Germinal center (tissue), 1 donor: ENCODE data around the gene TENM4.
A peak's percentile ranks its signal among the peaks of the same experiment; 100 is the strongest.

Experiments used
- DNase-seq: peaks from one replicate; pipeline ENCODE4 v3.0.0; 2012; ENCODE audit warnings: mixed read lengths, low spot score

Gene TENM4

GRCh38 chr11:79447038-79447786 lies 6.4 kb upstream of the TENM4 start:
- DNase-seq, result no peak

DNA sequence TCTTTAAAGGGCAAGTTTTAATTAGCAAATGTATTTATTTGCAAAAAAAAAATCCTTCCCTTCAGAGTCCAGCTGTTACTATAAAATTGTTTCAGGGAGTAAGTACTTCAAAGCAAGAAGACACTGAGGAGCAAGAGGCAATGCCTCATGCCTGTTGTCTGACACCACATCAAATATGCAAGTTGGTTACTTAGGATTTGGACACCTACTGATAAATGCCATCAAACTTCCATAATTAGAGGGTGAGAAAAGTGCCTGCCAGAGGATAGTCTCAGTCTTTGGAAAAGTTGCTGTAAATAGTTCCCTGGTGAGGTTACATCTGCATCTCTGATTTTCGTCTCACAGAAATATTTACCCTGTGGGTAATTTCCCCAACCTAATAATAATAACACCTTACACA lies 4.1 kb upstream of the TENM4 start:
- no peak for DNase-seq

GRCh38 chr11:79441461-79441875 lies 638 bp upstream of the TENM4 start:
- peak; percentile 21 for DNase-seq

DNA sequence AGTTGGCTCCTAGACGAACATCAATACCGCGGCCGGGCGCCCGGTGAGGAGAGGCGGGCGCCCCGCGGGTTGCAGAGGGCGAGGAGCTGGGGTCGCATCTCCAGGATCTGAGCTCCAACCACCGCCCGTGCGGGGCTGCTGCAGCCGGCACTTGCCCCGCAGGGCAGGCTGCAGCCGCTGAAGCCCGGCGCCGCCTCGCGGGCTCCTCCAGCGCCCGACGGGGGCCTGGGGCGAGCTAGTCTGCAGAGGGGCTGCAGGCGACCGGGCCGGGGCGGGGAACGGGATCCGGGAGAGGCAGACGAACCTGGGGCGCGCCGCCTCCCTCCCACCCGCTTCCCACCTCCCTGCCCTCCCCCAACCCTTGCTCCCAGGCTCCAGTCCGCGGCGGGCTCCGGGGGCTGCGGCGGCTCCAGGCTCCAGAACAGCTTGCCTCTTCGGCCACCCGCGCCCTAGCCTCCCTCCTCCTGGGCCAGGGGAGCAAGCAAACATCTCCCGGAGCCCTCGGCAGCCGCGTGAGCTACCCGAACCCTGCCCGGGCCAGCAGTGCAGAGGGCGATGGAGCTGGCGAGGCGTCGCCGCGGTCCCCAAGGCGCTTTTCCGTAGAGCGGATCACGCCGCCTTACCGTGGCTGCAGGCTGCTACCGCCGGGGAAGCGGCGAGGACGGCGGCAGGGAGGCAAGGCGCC lies 802 bp downstream of the TENM4 start:
- peak; percentile 15 for DNase-seq

GRCh38 chr11:79439410-79439885 lies 1.4 kb downstream of the TENM4 start:
- no peak for DNase-seq

DNA sequence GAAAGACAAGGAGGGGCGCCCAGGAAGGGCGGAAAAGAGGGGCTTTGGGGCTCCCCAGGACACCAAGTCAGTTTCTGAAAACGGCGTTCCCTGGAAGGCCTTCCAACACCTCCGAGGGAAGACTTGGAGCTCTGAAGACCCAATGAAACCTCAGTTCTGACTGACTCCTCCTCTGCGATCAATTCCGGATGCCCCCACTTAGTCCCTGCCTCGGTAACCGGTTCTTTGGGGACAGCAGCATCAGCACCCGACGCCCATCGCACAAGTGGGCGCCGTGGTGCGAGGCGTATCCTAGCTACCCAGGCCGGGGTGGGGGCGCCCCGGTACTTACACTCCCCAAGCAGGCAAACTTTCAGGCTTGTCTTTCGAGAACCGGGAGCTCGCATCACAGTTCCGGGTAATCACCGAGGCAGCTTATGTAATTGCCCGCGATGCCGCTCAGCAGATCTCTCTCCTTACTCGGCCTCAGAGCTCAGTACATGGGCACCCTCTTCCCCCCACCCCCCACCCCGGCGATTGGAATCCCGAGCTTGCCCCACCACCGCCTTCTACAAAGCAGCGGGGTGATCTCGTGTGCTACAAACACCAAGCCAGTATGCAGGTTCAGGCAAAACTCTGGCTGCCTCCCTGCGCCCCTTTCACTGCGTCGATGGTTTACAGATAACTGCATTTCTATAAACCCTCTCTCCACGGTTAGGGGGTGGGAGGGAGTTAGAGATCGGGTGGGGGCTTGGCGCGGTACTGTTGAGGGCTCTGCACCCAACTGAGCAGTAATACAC lies 2.0 kb downstream of the TENM4 start:
- DNase-seq, result peak; percentile 30

DNA sequence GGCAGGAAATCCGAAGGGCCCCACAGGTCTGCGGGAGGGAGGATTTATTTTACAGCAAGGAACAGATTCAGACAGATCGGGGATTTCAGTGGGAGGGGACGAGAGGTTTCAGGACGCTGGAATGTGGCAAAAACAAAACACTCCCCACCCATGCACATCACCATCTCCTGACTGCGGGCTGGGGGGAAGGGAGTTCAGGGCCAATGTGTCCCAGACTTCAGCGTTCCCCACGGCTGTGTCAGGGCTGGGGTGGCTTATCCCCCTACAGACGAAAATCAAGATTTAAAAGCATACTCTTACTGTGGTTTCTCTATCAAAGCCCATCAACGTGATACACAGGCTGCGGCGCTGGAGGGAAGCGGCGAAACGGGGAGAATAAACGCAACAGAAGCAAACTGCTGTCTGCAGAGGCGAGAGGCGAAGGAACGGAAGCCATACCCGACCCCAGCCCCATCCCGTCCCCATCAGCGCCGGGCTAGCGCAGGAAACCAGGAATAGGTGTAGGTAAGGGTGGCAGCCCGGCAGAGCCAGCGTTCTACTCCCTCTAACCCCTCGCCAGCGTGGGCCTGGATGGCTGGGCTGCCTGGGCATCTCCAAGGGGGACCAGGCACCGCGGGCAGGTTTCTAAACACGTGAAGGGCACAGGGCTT lies 2.7 kb downstream of the TENM4 start:
- no peak for DNase-seq

GRCh38 chr11:79437278-79437980 lies 3.4 kb downstream of the TENM4 start:
- peak; percentile 16 for DNase-seq

DNA sequence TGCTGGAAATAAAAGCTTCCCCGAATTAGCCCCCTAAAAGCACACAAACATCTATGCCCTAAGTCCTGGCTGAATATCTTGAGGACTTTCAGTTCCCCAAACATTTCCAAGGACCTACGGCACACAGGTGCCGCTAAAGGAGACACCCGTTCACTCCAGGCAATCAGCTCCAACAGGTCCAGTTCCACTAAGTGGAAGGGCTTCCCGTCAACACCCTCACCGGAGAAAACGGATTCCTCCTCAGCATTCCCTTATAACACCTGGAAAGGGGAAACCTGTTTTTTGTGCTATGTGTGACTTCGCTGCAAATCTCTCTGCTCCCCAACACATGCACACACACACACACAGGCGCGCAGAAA lies 3.9 kb downstream of the TENM4 start:
- DNase-seq, result peak; percentile 15

GRCh38 chr11:79434283-79434682 lies 6.5 kb downstream of the TENM4 start:
- no peak for DNase-seq

DNA sequence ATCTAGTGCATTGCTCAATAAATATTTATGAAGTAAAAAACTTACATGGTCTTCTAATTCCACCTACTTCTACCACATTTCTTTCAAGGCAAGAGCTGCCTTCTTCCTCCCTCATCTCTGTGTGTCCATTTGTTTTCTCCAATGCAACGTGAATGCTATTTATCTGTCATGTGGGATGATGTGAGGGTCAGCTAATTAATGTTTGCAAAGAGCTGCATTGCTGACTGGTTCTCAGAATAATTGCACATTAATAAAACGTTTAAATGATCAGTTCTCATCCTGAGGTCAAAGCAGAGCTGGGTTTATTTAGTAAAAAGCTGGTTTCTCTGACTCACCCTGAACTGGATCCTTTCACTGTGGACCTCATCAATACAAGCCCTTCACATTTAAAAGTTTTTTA lies 8.7 kb downstream of the TENM4 start:
- no peak for DNase-seq

- DNase-seq, result no peak
Observed at GRCh38 chr11:79431535-79431934, 9.3 kb downstream of the TENM4 start.

DNA sequence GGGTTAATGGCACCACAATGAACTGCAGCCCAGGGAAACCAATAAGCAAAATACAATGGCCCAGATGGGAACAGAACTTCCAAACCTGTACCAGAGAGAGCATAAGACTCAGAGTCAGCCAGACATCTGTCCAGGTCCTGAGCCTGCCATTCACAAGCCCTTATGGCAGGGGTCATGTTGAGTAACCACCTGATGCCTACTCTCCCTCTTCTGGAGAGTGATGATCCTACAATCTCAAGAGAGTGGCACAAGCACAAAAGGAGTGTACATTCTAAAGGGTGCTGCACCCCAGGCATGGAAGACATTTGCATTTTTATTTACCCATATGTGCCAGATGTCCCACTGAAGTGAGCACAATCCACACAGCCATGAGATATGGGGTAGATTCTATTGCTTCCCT lies 10.6 kb downstream of the TENM4 start:
- no peak for DNase-seq

- DNase-seq, result no peak
Observed at GRCh38 chr11:79428406-79428805, 12.4 kb downstream of the TENM4 start.

GRCh38 chr11:79427611-79428327 lies 13.1 kb downstream of the TENM4 start:
- DNase-seq, result no peak

DNA sequence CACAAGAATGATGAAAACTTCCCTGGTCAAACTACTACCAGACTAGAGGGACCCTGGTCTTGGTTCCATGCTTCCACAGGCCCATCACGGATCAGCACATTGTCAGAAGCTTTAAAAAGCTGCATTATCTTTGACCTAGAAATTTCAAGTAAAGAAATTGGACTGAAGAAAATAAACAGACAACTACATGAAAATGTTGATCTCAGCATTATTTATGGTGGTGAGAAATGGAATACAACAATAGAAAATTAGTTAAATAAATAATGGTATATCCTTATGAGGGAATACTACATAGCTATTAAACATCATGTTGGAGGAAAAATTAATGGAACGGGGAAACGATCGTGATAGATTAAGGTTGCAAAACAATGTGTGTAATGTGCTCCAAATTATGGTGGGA lies 13.7 kb downstream of the TENM4 start:
- no peak for DNase-seq

DNA sequence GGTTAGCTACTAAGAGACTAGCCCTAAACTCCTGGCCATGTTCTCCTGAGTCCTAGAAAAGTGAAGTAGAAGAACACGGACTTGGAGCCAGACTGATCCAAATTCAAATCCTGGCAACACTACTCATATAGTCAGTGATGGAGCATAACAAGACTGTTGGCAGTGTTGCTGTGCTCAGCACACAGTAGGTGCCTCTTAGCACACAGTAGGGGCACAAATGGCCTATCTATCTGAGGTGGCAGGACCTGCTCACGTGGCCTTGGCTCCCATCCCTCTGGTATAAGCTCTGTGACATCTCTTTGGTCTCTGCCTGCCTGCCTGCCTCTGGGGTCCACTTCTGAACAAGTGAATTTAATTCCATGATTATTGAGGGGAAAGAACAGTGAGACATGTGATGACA lies 15.4 kb downstream of the TENM4 start:
- no peak for DNase-seq

GRCh38 chr11:79423736-79424135 lies 17.1 kb downstream of the TENM4 start:
- DNase-seq, result no peak

DNA sequence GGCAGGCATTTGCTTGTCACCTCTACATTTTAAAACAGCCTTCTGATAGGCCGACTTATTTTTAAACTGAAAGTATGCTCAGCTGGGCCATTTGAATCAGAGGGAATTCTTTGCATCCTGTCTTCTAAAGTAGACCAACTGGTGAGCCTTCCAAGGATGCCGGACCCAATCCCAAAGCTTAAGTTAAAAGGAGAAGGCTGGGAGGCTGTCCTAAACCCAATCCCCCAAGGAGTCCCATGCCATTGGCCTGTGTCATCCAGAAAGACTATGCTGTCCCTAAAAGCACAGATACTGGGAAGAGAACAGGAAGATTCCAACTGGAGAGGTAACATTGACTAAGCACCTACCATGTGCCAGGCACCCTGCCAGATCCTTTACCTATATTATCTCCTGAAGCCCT lies 18.0 kb downstream of the TENM4 start:
- DNase-seq, result no peak

GRCh38 chr11:79421820-79422219 lies 19.0 kb downstream of the TENM4 start:
- DNase-seq, result no peak

DNA sequence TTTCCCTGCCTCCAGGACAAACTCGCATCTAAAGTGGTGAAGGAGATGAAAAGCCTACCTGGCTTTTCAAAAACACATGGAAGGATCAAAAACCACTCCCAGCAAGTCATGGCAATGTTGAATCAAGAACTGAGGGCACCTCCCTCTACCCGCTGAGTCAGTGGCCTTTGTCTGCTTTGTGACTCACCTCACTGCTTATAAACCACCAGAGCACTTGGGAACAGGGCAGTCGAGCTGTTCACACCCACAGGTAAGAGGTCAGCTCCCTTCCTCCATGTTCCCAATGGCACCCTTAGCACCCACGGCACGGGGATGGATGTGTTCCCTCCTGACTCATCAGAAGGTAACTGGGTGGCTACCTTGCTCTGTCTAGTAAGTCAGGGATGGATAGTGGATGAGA lies 21.7 kb downstream of the TENM4 start:
- no peak for DNase-seq
